Thyroid gland (tissue), 4 donors: Measurements from ENCODE around the gene HBA1.
"Not testable (repeated sequence)": the region's sequence is repeated elsewhere in the genome, so short reads cannot be mapped to it uniquely, and the experiment has no call there.

ENCODE experiments used
- POLR2A ChIP-seq, 2 donors: fragments of 450-650 bp; IDR thresholded peaks; one replicate each; pipeline ENCODE4 v1.6.1; 2017; ENCODE audit warnings: antibody characterized with exemption in 2 of 2, mild to moderate bottlenecking in 2 of 2, moderate library complexity in 1 of 2
- TF ChIP-seq, protein P1 (sequence below), 6 experiments: fragments of 200-600 bp in 3 of 6; fragments of 450-650 bp in 3 of 6; sonication (generic) in 3 of 6; IDR thresholded peaks; one replicate each; pipeline ENCODE4 v1.5.1; 2016 to 2019; ENCODE audit warnings: antibody characterized with exemption in 6 of 6, mild to moderate bottlenecking in 2 of 6, inconsistent platforms in 1 of 6, moderate library complexity in 1 of 6

DNA sequence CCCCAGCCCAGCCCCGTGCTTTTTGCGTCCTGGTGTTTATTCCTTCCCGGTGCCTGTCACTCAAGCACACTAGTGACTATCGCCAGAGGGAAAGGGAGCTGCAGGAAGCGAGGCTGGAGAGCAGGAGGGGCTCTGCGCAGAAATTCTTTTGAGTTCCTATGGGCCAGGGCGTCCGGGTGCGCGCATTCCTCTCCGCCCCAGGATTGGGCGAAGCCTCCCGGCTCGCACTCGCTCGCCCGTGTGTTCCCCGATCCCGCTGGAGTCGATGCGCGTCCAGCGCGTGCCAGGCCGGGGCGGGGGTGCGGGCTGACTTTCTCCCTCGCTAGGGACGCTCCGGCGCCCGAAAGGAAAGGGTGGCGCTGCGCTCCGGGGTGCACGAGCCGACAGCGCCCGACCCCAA, 474 bp upstream of the HBA1 start:
- not testable (repeated sequence) for TF ChIP-seq POLR2A (IDR thresholded peaks at IDR 0.05)
- TF ChIP-seq, protein P1, sequence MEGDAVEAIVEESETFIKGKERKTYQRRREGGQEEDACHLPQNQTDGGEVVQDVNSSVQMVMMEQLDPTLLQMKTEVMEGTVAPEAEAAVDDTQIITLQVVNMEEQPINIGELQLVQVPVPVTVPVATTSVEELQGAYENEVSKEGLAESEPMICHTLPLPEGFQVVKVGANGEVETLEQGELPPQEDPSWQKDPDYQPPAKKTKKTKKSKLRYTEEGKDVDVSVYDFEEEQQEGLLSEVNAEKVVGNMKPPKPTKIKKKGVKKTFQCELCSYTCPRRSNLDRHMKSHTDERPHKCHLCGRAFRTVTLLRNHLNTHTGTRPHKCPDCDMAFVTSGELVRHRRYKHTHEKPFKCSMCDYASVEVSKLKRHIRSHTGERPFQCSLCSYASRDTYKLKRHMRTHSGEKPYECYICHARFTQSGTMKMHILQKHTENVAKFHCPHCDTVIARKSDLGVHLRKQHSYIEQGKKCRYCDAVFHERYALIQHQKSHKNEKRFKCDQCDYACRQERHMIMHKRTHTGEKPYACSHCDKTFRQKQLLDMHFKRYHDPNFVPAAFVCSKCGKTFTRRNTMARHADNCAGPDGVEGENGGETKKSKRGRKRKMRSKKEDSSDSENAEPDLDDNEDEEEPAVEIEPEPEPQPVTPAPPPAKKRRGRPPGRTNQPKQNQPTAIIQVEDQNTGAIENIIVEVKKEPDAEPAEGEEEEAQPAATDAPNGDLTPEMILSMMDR (IDR thresholded peaks at IDR 0.05), result not testable (repeated sequence)
